ENCODE measurements around the gene TIMP4. TPM values are rescaled to one million over a fixed set of nuclear protein-coding genes. Genes with fewer than 3 reads are reported as not detected.

The TIMP4 gene
- total RNA-seq, 2 experiments from 2014 or later: not detected

DNA sequence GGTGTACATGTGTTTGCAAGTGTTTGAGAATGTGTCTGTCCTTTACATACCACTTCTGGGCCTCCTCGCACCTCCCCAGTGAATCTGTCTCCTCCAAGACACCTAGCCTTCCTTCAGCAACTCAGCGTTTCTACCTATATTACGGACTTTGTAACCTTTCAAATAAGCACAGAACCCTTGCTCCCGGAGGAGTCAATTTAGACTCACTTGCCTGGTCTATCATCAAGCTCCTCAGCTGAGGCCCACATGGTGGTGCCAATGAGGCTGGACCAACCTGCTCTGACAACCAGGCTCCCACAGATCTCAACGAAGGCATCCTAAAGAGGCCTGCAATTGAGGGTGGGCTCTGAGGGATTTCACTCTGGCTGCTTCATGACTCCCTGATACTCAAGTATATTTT is 32.8 kb upstream of the TIMP4 start:
- H3K4me3 Mint-ChIP-seq: no peak overlapping the region
- DNase-seq: no peak
- H3K4me1 Mint-ChIP-seq: peaks cover 58% of the 10 kb centered on the region
- H3K9me3 Mint-ChIP-seq: no peaks in the 10 kb centered on the region
- no peaks in the 10 kb centered on the region for H3K36me3 Mint-ChIP-seq (ENCODE audit: low read depth)
- ChIA-PET CTCF (no interaction called here), POLR2A (no interaction called here)
- no peaks in the 10 kb centered on the region for H3K27me3 Mint-ChIP-seq
- H3K27ac Mint-ChIP-seq: no peak overlapping the region

DNA sequence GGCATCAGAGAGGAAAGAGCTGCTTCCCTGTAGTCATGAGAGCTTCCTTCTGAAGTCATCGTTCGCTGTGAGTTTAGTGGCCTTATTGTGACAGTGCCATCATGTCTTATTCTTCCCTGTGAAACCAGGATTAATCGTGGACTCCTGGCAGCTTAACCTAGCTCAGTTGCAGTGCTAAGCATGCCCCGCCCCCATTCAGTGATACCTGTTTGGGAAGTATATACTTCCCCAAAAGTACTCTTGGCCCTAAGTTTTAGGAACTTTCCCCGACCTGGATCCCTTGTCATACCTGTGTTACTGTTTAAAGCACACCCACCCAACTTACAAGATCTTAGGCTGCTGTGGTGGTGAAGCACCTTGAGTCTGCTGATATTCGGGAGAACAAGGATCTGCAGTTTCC is 32.1 kb upstream of the TIMP4 start:
- H3K27me3 Mint-ChIP-seq: no peaks in the 10 kb centered on the region
- H3K27ac Mint-ChIP-seq: peak overlapping the region; percentile 19
- H3K9me3 Mint-ChIP-seq: no peaks in the 10 kb centered on the region
- no peaks in the 10 kb centered on the region for H3K36me3 Mint-ChIP-seq (ENCODE audit: low read depth)
- H3K4me3 Mint-ChIP-seq: no peak overlapping the region
- DNase-seq: no peak
- peaks cover 57% of the 10 kb centered on the region for H3K4me1 Mint-ChIP-seq
- POLR2A ChIA-PET: no interaction called here
- CTCF ChIA-PET: interaction anchor here (0.9 kb wide), 1 partner anchor 15 kb away, joined by 4 read pairs; no protein-coding TSS in a partner anchor

DNA sequence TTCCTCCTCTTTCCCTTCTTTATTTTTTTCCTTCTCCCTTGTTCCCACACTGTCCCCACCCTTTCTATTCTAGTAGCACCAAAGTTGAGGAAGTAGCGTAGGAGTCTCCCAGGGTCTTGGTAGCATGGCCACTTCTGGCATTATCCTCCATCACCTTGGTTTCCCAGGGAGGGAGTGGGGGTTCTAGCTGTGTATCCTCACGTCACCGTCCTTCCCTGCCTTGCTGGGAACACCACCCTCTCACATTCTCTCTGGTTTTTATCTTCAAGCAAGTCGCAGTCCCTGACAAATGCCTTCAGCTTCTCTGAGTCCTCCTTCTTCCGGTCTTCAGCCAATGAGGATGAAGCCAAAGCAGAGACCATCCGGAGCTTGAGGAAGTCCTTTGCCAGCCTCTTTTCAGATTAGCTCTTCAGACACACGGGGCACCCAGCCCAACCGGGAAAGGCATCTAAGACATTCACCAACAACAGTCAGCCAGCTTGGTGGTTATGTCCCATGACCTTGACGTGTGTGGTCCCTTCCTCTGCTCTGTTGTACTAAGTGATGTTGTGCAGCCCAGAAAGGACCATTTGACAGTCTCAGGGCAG is 31.6 kb upstream of the TIMP4 start:
- peaks cover 55% of the 10 kb centered on the region for H3K4me1 Mint-ChIP-seq
- H3K9me3 Mint-ChIP-seq: no peaks in the 10 kb centered on the region
- no peak for DNase-seq
- no peak overlapping the region for H3K4me3 Mint-ChIP-seq
- no peaks in the 10 kb centered on the region for H3K27me3 Mint-ChIP-seq
- no peak overlapping the region for H3K27ac Mint-ChIP-seq
- ChIA-PET POLR2A (no interaction called here), CTCF (interaction anchor here (0.9 kb wide), 1 partner anchor 14 kb away, joined by 4 read pairs; no protein-coding TSS in a partner anchor)
- no peaks in the 10 kb centered on the region for H3K36me3 Mint-ChIP-seq (ENCODE audit: low read depth)

DNA sequence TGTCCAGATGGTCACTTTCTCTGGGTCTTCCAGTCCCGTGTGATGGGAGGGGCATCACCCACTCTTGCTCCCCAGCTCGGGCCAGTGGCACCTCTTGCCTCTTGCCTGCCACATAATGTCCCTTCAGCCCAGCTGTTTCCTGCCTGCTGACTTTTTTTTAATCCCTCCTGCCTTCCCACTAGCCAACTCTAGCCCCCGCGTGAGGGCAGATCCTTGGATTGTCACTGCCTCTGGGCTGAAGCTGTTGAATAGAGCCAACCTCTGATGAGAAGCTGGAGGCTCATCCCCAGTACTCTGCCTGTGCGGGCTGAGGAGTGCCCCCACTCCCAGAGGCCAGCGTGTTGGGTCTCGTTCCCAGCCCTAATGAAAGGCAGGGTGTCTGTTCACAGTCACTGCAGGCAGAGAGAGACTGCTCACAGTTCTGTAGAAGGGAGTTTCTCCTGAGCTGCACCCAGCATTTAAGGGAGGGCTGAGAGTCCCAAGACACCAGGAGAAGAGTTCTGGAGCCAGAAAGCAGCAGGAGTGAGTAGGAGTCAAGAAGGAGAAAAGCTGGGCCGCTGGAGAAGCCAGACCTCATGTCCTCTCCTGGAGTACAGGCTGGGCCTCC is 30.1 kb upstream of the TIMP4 start:
- POLR2A ChIA-PET: no interaction called here
- no peak overlapping the region for H3K4me3 Mint-ChIP-seq
- peaks cover 44% of the 10 kb centered on the region for H3K4me1 Mint-ChIP-seq
- H3K36me3 Mint-ChIP-seq (ENCODE audit: low read depth): no peaks in the 10 kb centered on the region
- CTCF ChIA-PET: interaction anchor here (1.9 kb wide), 1 partner anchor 291 kb away, joined by 6 read pairs; no protein-coding TSS in a partner anchor
- no peaks in the 10 kb centered on the region for H3K27me3 Mint-ChIP-seq
- DNase-seq: no peak
- H3K27ac Mint-ChIP-seq: no peak overlapping the region
- no peaks in the 10 kb centered on the region for H3K9me3 Mint-ChIP-seq

DNA sequence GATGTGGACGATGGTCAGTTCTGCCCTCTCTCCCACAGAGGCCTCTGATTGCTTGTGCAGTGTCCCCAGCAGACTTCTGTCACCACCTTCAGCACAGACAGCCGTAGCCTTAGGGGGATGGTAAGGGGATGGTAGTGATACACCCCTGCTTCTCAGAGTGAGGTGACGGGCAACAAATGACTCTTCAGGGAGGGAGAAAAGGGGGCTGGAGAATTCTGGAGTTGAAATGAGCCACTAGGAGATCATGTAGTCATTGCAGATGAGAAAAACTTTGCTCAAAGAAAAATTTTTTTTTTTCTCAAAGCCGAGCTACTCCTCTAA is 29.6 kb upstream of the TIMP4 start:
- H3K4me1 Mint-ChIP-seq: peaks cover 40% of the 10 kb centered on the region
- H3K27ac Mint-ChIP-seq: peak overlapping the region; percentile 84
- no peak for DNase-seq
- no peaks in the 10 kb centered on the region for H3K36me3 Mint-ChIP-seq (ENCODE audit: low read depth)
- no peak overlapping the region for H3K4me3 Mint-ChIP-seq
- no peaks in the 10 kb centered on the region for H3K9me3 Mint-ChIP-seq
- H3K27me3 Mint-ChIP-seq: no peaks in the 10 kb centered on the region
- ChIA-PET CTCF (interaction anchor here (0.7 to 1.9 kb wide), 3 partner anchors 41 to 296 kb away, joined by 3 to 6 read pairs (median 3); partner anchors contain the start of gene TSEN2), POLR2A (interaction anchor here (1.0 to 1.4 kb wide), 2 partner anchors 11 to 207 kb away, joined by 3 to 6 read pairs; no protein-coding TSS in a partner anchor)

DNA sequence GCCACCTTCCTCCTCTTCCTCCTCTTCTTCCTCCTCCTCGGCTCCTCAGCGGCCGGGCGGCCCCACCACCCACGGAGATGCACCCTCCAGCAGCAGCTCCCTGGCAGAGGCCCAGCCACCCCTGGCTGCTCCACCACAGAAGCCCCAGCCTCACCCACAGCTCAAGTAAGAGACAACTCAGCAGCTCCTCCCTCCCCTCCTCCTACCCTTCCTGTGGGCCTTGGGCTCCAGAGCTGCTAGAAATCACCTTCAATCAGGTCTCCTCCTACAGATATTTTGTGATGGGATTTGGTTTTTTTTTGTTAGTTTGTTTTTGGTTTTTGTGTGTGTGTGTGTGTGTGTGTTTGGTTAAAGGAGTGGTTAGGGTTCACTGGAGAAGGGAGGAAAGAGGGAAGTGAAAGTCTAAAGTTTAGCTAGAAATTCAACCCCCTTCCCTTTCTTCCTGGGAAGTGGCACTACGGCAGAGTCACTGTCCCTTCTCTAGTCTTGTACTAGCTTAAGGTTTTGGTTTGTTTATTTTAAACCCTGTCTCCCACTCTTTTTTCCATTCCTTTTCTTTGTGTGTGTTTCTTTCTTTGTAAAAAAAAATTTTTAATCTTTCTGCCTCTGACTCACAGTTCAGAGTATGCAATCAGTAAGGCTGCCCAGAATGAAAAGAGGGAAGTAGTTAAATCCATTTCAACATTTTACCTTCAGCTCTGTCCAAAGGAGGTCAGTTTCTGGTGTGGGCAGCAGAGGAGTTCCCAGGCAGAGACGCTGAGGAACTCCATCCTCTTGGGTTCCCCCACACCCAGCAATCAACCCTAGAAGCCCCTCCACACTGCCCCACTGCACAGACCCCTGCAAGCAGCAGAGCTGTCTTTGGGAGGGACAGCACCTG is 29.0 kb upstream of the TIMP4 start:
- H3K4me3 Mint-ChIP-seq: peak overlapping the region; percentile 65
- CTCF ChIA-PET: interaction anchor here (0.7 to 1.9 kb wide), 6 partner anchors 9 to 297 kb away, joined by 3 to 6 read pairs (median 4); partner anchors contain the start of gene TSEN2
- peak; percentile 75 for DNase-seq
- no peaks in the 10 kb centered on the region for H3K36me3 Mint-ChIP-seq (ENCODE audit: low read depth)
- no peaks in the 10 kb centered on the region for H3K9me3 Mint-ChIP-seq
- peaks cover 34% of the 10 kb centered on the region for H3K4me1 Mint-ChIP-seq
- peak overlapping the region; percentile 84 for H3K27ac Mint-ChIP-seq
- POLR2A ChIA-PET: interaction anchor here (1.0 to 1.4 kb wide), 4 partner anchors 10 to 297 kb away, joined by 3 to 6 read pairs (median 3); no protein-coding TSS in a partner anchor
- no peaks in the 10 kb centered on the region for H3K27me3 Mint-ChIP-seq

DNA sequence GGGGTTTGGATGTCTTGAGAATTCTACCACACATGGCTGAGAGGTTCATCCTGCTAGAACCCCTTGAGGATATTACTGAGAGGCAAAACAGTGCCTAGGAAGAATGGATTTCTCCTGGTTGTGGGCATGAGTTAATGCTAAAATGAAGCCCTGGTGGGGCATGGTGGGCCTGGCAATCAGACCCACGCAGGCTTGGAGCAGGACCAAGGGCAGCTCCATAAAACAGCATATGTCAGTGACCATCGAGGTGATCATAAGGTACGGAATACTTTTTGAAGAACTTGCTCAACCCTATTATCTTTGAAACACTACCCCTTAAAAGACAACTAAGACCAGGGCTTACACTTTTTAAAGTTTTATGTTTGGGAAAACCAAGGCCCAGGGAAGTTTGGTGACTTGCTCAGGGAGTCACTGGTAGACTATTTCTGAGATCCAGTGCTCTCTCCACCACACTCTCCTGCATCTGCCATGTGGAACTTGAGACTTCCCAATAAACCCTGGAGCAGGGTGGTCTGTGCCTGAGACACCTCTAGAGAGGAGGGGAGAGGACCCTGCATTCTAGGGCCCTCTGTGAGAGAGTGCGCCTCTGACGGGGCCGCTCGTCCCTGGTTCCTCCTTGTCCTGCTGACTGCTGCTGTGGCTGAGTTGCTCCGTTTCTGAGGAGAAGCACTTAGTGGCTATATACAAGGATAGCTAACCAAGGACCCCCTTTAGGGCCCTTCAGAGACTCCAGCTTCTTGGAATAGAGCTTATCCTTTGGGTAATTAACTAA is 28.0 kb upstream of the TIMP4 start:
- POLR2A ChIA-PET: interaction anchor here (1.0 to 1.4 kb wide), 3 partner anchors 9 to 298 kb away, joined by 3 to 6 read pairs (median 3); no protein-coding TSS in a partner anchor
- Mint-ChIP-seq H3K4me3 (no peak overlapping the region), H3K27ac (no peak overlapping the region), H3K27me3 (no peaks in the 10 kb centered on the region), H3K4me1 (peaks cover 27% of the 10 kb centered on the region), H3K36me3 (ENCODE audit: low read depth) (no peaks in the 10 kb centered on the region), H3K9me3 (no peaks in the 10 kb centered on the region)
- CTCF ChIA-PET: interaction anchor here (1.0 to 1.9 kb wide), 4 partner anchors 8 to 293 kb away, joined by 4 to 6 read pairs (median 4); no protein-coding TSS in a partner anchor
- no peak for DNase-seq

DNA sequence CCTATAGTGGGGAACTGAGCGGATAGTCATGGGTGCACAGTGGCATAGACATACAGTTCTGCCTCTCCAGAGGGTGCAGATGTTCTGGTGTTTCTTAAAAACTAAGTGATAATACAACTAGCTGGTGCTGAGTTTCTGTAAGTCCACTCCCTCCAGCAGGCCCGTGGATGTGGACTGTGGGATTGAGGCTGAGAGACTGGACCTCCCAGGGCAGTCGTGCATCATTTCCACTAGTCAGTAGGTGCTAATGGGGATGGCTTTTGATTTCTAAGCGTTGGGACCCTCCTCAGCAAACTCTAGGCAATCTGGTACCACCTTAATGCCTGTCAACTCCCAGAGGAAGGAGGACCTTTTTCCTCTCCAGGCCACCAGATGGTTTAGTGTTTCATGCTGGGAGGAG is 27.3 kb upstream of the TIMP4 start:
- Mint-ChIP-seq H3K9me3 (no peaks in the 10 kb centered on the region), H3K27ac (no peak overlapping the region), H3K27me3 (no peaks in the 10 kb centered on the region), H3K4me3 (no peak overlapping the region), H3K4me1 (peaks cover 27% of the 10 kb centered on the region), H3K36me3 (ENCODE audit: low read depth) (no peaks in the 10 kb centered on the region)
- ChIA-PET CTCF (interaction anchor here (1.1 kb wide), 2 partner anchors 9 to 10 kb away, joined by 4 read pairs; no protein-coding TSS in a partner anchor), POLR2A (no interaction called here)
- DNase-seq: no peak

DNA sequence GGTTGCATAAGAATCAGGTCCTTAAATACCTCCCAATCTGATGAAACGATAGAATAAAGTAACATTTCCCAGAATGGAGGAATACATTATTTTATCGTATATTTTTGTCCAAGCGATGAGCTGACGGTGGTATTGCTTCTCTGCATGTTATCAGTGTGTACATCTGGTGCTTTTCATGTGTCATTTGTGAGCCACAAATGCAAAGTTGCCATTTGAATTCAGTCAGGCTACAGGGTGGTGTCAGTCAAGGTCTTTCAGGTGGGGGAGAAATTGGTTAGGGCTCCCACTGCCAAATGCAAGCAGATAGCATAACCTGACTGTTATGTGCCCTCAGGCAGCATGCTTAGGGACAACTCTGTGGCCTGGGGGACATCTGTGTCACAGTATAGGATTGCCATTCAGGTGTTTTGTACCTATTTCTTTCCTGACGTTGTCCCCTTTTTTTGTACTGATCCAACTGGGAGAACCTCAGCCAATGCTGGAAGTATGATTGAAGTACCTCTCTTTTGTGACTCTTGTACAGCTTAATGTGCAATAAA is 26.5 kb upstream of the TIMP4 start:
- H3K9me3 Mint-ChIP-seq: no peaks in the 10 kb centered on the region
- no peaks in the 10 kb centered on the region for H3K36me3 Mint-ChIP-seq (ENCODE audit: low read depth)
- no peaks in the 10 kb centered on the region for H3K27me3 Mint-ChIP-seq
- ChIA-PET CTCF (interaction anchor here (1.1 kb wide), 1 partner anchor 9 kb away, joined by 4 read pairs; no protein-coding TSS in a partner anchor), POLR2A (interaction anchor here (1.1 kb wide), 1 partner anchor 42 kb away, joined by 3 read pairs; no protein-coding TSS in a partner anchor)
- H3K27ac Mint-ChIP-seq: no peak overlapping the region
- H3K4me3 Mint-ChIP-seq: no peak overlapping the region
- no peak for DNase-seq
- peaks cover 27% of the 10 kb centered on the region for H3K4me1 Mint-ChIP-seq

DNA sequence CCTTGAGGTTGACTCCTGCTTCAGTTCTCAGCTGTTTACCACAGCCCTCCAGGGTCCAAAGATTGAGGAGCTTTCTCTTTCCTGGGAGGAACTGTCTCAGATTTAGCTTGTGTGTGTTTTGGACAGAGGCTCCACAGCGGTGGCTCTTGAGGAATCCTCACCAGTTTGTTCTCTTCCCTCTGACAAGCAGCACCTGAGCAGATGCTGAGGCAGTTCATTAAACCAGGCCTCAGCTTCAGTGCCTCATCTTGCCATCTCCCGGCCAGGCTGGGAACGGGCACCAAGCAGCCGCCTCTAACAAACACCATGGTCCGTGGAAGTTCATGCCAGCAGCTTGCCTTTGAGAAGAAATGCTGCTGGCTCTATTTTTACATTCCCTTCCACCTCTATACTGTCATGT is 25.8 kb upstream of the TIMP4 start:
- no peaks in the 10 kb centered on the region for H3K36me3 Mint-ChIP-seq (ENCODE audit: low read depth)
- H3K4me1 Mint-ChIP-seq: peaks cover 27% of the 10 kb centered on the region
- no peak for DNase-seq
- ChIA-PET POLR2A (interaction anchor here (1.1 kb wide), 1 partner anchor 42 kb away, joined by 3 read pairs; no protein-coding TSS in a partner anchor), CTCF (interaction anchor here (1.3 to 1.8 kb wide), 3 partner anchors 9 to 49 kb away, joined by 5 to 10 read pairs (median 9); no protein-coding TSS in a partner anchor)
- no peaks in the 10 kb centered on the region for H3K27me3 Mint-ChIP-seq
- no peaks in the 10 kb centered on the region for H3K9me3 Mint-ChIP-seq
- no peak overlapping the region for H3K4me3 Mint-ChIP-seq
- no peak overlapping the region for H3K27ac Mint-ChIP-seq

DNA sequence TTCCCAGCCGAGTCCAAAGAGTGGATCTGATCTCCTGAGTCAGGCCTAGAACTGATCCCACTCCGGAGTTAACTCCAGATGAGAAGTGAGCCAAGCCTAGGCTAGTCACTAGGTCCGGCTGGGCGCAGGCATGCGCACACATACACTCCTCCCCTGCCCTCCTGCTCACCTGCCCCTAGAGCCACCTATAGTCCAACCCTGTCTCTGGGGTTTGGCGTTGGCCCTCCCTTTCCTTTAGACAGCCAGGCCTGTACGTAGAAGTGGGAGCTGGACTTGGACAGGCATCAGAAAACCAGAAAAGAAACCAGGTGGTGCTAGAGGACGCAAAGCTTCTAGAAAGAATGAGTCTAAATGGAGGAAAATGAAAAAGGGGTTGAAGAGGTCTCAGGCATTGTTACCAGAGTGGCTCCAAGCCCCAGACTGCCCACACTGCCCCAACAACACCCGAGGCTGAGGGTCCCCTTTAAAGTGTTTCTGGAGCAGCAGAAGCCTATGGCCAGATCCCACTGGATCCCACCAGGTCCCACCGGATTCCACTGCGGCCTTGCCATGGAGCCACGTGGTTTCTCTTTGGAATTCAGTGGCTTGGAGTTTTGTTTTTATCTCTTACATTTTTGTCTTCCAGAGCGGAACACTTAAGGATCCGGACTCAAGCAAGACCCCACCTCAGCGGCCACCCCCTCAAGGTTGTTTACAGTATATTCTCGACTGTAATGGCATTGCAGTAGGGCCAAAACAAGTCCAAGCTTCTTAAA is 24.2 kb upstream of the TIMP4 start:
- CTCF ChIA-PET: interaction anchor here (1.8 kb wide), 2 partner anchors 12 to 47 kb away, joined by 5 to 10 read pairs; no protein-coding TSS in a partner anchor
- Mint-ChIP-seq H3K4me3 (no peak overlapping the region), H3K27me3 (no peaks in the 10 kb centered on the region), H3K27ac (no peak overlapping the region), H3K9me3 (no peaks in the 10 kb centered on the region), H3K36me3 (ENCODE audit: low read depth) (no peaks in the 10 kb centered on the region), H3K4me1 (peaks cover 25% of the 10 kb centered on the region)
- DNase-seq: no peak
- POLR2A ChIA-PET: no interaction called here
